ENCODE data around the gene ACER2. TPM values are rescaled to one million over a fixed set of nuclear protein-coding genes. Genes with fewer than 3 reads are reported as not detected.

The ACER2 gene
- polyA plus RNA-seq, 1 donor (not counting 4 experiments of a cell fraction or from before 2014, with no cell fraction given): 4.2 TPM

- Histone ChIP-seq H3K9me1 (ENCODE audit: control insufficient read depth, extremely low read depth, insufficient read depth, low read length) (no peaks in the 10 kb centered on the region), H3K27me3 (ENCODE audit: control insufficient read depth, extremely low read depth, insufficient read depth, low read length) (no peaks in the 10 kb centered on the region), H3K4me2 (ENCODE audit: control insufficient read depth, extremely low read depth, insufficient read depth, low read depth, low read length) (no peak overlapping the region), H3K4me1 (ENCODE audit: control insufficient read depth, extremely low read depth, insufficient read depth, low read length) (no peaks in the 10 kb centered on the region), H3K9ac (ENCODE audit: control insufficient read depth, extremely low read depth, insufficient read depth, low read length) (no peak overlapping the region), H3K9me3 (ENCODE audit: control insufficient read depth, low read depth, low read length) (no peaks in the 10 kb centered on the region), H3K36me3 (ENCODE audit: control insufficient read depth in 2 of 2, extremely low read depth in 1 of 2, insufficient read depth in 2 of 2, low read length in 2 of 2) (no peaks in the 10 kb centered on the region), H4K20me1 (ENCODE audit: control insufficient read depth, extremely low read depth, insufficient read depth, low read length) (no peaks in the 10 kb centered on the region), H3K4me3 (ENCODE audit: control insufficient read depth in 2 of 3, extremely low read depth in 1 of 3, insufficient read depth in 2 of 3, low read depth in 1 of 3, low read length in 3 of 3) (no peak overlapping the region), H3K79me2 (ENCODE audit: control insufficient read depth, insufficient read depth, low read length) (no peaks in the 10 kb centered on the region), H3K27ac (ENCODE audit: control insufficient read depth, insufficient read depth, low read length) (no peak overlapping the region), H2AFZ (ENCODE audit: control insufficient read depth, low read length) (no peak overlapping the region)
- no peak for TF ChIP-seq CTCF (optimal IDR thresholded peaks at IDR 0.05 in 1 of 3, IDR thresholded peaks at IDR 0.05 in 1 of 3, conservative IDR thresholded peaks at IDR 0.05 in 1 of 3; ENCODE audit: extremely low read depth in 1 of 3, insufficient read depth in 2 of 3, low read length in 3 of 3)
- no peak for TF ChIP-seq EZH2 (IDR thresholded peaks at IDR 0.05; ENCODE audit: low read length)
- FAIRE-seq: no peak
- no peak for DNase-seq (ENCODE audit: low read depth, low spot score)
- dilution Hi-C loops (cut with MboI; ENCODE audit: extremely low pct_ligation_motif_present, low sequenced_read_pairs): no loop called here
Observed at GRCh38 chr9:19440823-19441580, 32.2 kb downstream of the ACER2 start.

- no peak overlapping the region for H3K4me2 ChIP-seq (ENCODE audit: control insufficient read depth, extremely low read depth, insufficient read depth, low read depth, low read length)
- no peaks in the 10 kb centered on the region for H3K9me3 ChIP-seq (ENCODE audit: control insufficient read depth, low read depth, low read length)
- no peaks in the 10 kb centered on the region for H4K20me1 ChIP-seq (ENCODE audit: control insufficient read depth, extremely low read depth, insufficient read depth, low read length)
- FAIRE-seq (no peak), DNase-seq (ENCODE audit: low read depth, low spot score) (no peak)
- H3K27ac ChIP-seq (ENCODE audit: control insufficient read depth, insufficient read depth, low read length): no peak overlapping the region
- H3K27me3 ChIP-seq (ENCODE audit: control insufficient read depth, extremely low read depth, insufficient read depth, low read length): no peaks in the 10 kb centered on the region
- H3K9me1 ChIP-seq (ENCODE audit: control insufficient read depth, extremely low read depth, insufficient read depth, low read length): no peaks in the 10 kb centered on the region
- no peaks in the 10 kb centered on the region for H3K36me3 ChIP-seq (ENCODE audit: control insufficient read depth in 2 of 2, extremely low read depth in 1 of 2, insufficient read depth in 2 of 2, low read length in 2 of 2)
- H3K4me1 ChIP-seq (ENCODE audit: control insufficient read depth, extremely low read depth, insufficient read depth, low read length): no peaks in the 10 kb centered on the region
- no peak overlapping the region for H3K4me3 ChIP-seq (ENCODE audit: control insufficient read depth in 2 of 3, extremely low read depth in 1 of 3, insufficient read depth in 2 of 3, low read depth in 1 of 3, low read length in 3 of 3)
- H2AFZ ChIP-seq (ENCODE audit: control insufficient read depth, low read length): no peak overlapping the region
- dilution Hi-C loops (cut with MboI; ENCODE audit: extremely low pct_ligation_motif_present, low sequenced_read_pairs): no loop called here
- H3K9ac ChIP-seq (ENCODE audit: control insufficient read depth, extremely low read depth, insufficient read depth, low read length): no peak overlapping the region
- TF ChIP-seq EZH2 (IDR thresholded peaks at IDR 0.05; ENCODE audit: low read length) (no peak), CTCF (optimal IDR thresholded peaks at IDR 0.05 in 1 of 3, IDR thresholded peaks at IDR 0.05 in 1 of 3, conservative IDR thresholded peaks at IDR 0.05 in 1 of 3; ENCODE audit: extremely low read depth in 1 of 3, insufficient read depth in 2 of 3, low read length in 3 of 3) (no peak)
- no peaks in the 10 kb centered on the region for H3K79me2 ChIP-seq (ENCODE audit: control insufficient read depth, insufficient read depth, low read length)
Observed at GRCh38 chr9:19441730-19442129, 32.9 kb downstream of the ACER2 start.

All from keratinocyte (primary cell).